SK-N-SH (cell line): ENCODE results near the gene EXOC3. TPM values are rescaled to one million over a fixed set of nuclear protein-coding genes. Genes with fewer than 3 reads are reported as not detected.
"Not testable (repeated sequence)": the region's sequence is repeated elsewhere in the genome, so short reads cannot be mapped to it uniquely, and the experiment has no call there.

ENCODE experiments used
- CTCF ChIA-PET: fragments of 300-600, 350-600 bp; formaldehyde crosslinking; extraction: SDS; loops from one replicate; lab custom pipeline; 2021; lab: Yijun Ruan, JAX
- POLR2A ChIA-PET: fragments of 350-600 bp; sonication (Branson Sonifier 250); formaldehyde crosslinking; extraction: SDS; loops from one replicate; lab custom pipeline; 2020; ENCODE audit warnings: antibody characterized with exemption, inconsistent platforms; lab: Yijun Ruan, JAX
- DNase-seq: peaks from one replicate; pipeline ENCODE4 v3.0.0; 2012
- H2AFZ ChIP-seq: fragments of 200-600 bp; sonication (generic); 2 replicates; pipeline ENCODE4 v1.8.1; 2016; ENCODE audit warnings: antibody characterized with exemption, mild to moderate bottlenecking, low read depth
- H3F3A ChIP-seq: fragments of 200-600 bp; sonication (generic); replicated peaks from 2 replicates; pipeline ENCODE3; 2016; ENCODE audit warnings: antibody characterized with exemption, mild to moderate bottlenecking; ENCODE audit not compliant: insufficient read depth
- H3K27ac ChIP-seq, 2 experiments: fragments of 200-500 bp in 1 of 2; fragments of 200-600 bp in 1 of 2; sonication (Bioruptor generic) in 1 of 2; sonication (generic), shearing (Covaris generic) in 1 of 2; 2 replicates each; pipeline versions ENCODE4 v1.5.1 to v1.6.1; 2014 to 2016; ENCODE audit warnings: low read depth in 2 of 2, inconsistent platforms in 1 of 2, low read length in 1 of 2, mild to moderate bottlenecking in 1 of 2, mixed read lengths in 1 of 2
- H3K27me3 ChIP-seq: fragments of 200-600 bp; sonication (generic), shearing (Covaris generic); 2 replicates; pipeline ENCODE4 v1.6.1; 2016; ENCODE audit warnings: mixed run types; ENCODE audit not compliant: insufficient read depth
- H3K36me3 ChIP-seq, 2 experiments: fragments of 200-500 bp in 1 of 2; fragments of 200-600 bp in 1 of 2; sonication (Bioruptor generic) in 1 of 2; sonication (generic) in 1 of 2; replicated peaks in 1 of 2; 2 replicates each; pipeline versions ENCODE3 to v1.5.1; 2014 to 2016; ENCODE audit warnings: low read length in 1 of 2, mild to moderate bottlenecking in 1 of 2; ENCODE audit not compliant: insufficient read depth in 2 of 2, control insufficient read depth in 1 of 2
- H3K4me1 ChIP-seq, 2 experiments: fragments of 200-500 bp in 1 of 2; fragments of 200-600 bp in 1 of 2; sonication (Bioruptor generic) in 1 of 2; sonication (generic), shearing (Covaris generic) in 1 of 2; 2 replicates each; pipeline versions ENCODE4 v1.5.1 to v1.6.1; 2014 to 2016; ENCODE audit warnings: low read depth in 1 of 2, low read length in 1 of 2, mixed run types in 1 of 2; ENCODE audit not compliant: insufficient read depth in 2 of 2, control insufficient read depth in 1 of 2
- H3K4me2 ChIP-seq: fragments of 200-600 bp; sonication (generic), shearing (Covaris generic); 2 replicates; pipeline ENCODE4 v1.6.1; 2017; ENCODE audit warnings: mixed run types
- H3K4me3 ChIP-seq, 2 experiments: fragments of 200-500 bp in 1 of 2; fragments of 200-600 bp in 1 of 2; sonication (Bioruptor generic) in 1 of 2; sonication (generic), shearing (Covaris generic) in 1 of 2; 2 replicates each; pipeline versions ENCODE4 v1.5.1 to v1.8.1; 2014 to 2016; ENCODE audit warnings: low read depth in 2 of 2, inconsistent platforms in 1 of 2, low read length in 1 of 2, mild to moderate bottlenecking in 1 of 2, mixed read lengths in 1 of 2, moderate library complexity in 1 of 2
- H3K79me2 ChIP-seq: fragments of 200-600 bp; sonication (generic); 2 replicates; pipeline ENCODE4 v1.8.1; 2017; ENCODE audit warnings: mild to moderate bottlenecking; ENCODE audit not compliant: insufficient read depth
- H3K9ac ChIP-seq: fragments of 200-600 bp; sonication (generic); 2 replicates; pipeline ENCODE4 v1.6.1; 2017; ENCODE audit warnings: mixed run types
- H3K9me2 ChIP-seq: fragments of 200-600 bp; sonication (generic); 2 replicates; pipeline ENCODE4 v1.6.1; 2017; ENCODE audit warnings: mixed run types
- H3K9me3 ChIP-seq: fragments of 200-600 bp; sonication (generic); 2 replicates; pipeline ENCODE4 v1.6.1; 2017; ENCODE audit warnings: mixed run types, mild to moderate bottlenecking, moderate library complexity
- H4K20me1 ChIP-seq: fragments of 200-600 bp; sonication (generic); 2 replicates; pipeline ENCODE4 v1.6.1; 2017; ENCODE audit warnings: mild to moderate bottlenecking, mixed run types; ENCODE audit not compliant: insufficient read depth
- CHD2 ChIP-seq: fragments of 150-350 bp; IDR thresholded peaks from 2 replicates; pipeline ENCODE4 v1.6.1; 2018; ENCODE audit warnings: low read length; ENCODE audit not compliant: partially characterized antibody
- ELF1 ChIP-seq: IDR thresholded peaks from 2 replicates; pipeline ENCODE4 v1.4.0; 2012
- EZH2phosphoT487 ChIP-seq: fragments of 200-600 bp; sonication (generic); IDR thresholded peaks from 2 replicates; pipeline ENCODE4 v1.6.1; 2017; ENCODE audit warnings: low read depth, mixed run types, mild to moderate bottlenecking, antibody characterized with exemption, moderate library complexity, borderline replicate concordance
- FOSL2 ChIP-seq: IDR thresholded peaks from 2 replicates; pipeline ENCODE4 v1.4.0; 2012; ENCODE audit warnings: low read depth, mild to moderate bottlenecking, moderate library complexity, borderline replicate concordance
- FOXJ3 ChIP-seq: sonication (generic); formaldehyde crosslinking; IDR thresholded peaks from 2 replicates; pipeline ENCODE4 v1.5.1; 2020; ENCODE audit warnings: mild to moderate bottlenecking, missing genetic modification reagents
- GABPA ChIP-seq: IDR thresholded peaks from 2 replicates; pipeline ENCODE4 v1.4.0; 2012; ENCODE audit warnings: low read depth, mild to moderate bottlenecking
- GATA2 ChIP-seq: sonication (generic); formaldehyde crosslinking; IDR thresholded peaks from 2 replicates; pipeline ENCODE4 v1.5.0; 2020; ENCODE audit warnings: mild to moderate bottlenecking, missing genetic modification reagents
- JUND ChIP-seq: IDR thresholded peaks from 2 replicates; pipeline ENCODE4 v1.4.0; 2012
- MEF2A ChIP-seq: IDR thresholded peaks from 2 replicates; pipeline ENCODE4 v1.4.0; 2012; ENCODE audit warnings: low read depth, borderline replicate concordance
- POLR2AphosphoS5 ChIP-seq: IDR thresholded peaks from 2 replicates; pipeline ENCODE4 v1.6.1; 2012; ENCODE audit warnings: low read depth, low read length
- RAD21 ChIP-seq: IDR thresholded peaks from 2 replicates; pipeline ENCODE4 v1.6.1; 2012; ENCODE audit warnings: mild to moderate bottlenecking, low read length
- RCOR1 ChIP-seq: fragments of 150-350 bp; IDR thresholded peaks from 2 replicates; pipeline ENCODE4 v1.6.1; 2017; ENCODE audit warnings: antibody characterized with exemption, low read length
- RFX5 ChIP-seq: IDR thresholded peaks from 2 replicates; pipeline ENCODE4 v1.6.1; 2012; ENCODE audit warnings: mild to moderate bottlenecking, improper control_type of control experiment, low read length
- SIN3A ChIP-seq: IDR thresholded peaks from 2 replicates; pipeline ENCODE4 v1.6.1; 2012; ENCODE audit warnings: low read depth, mild to moderate bottlenecking, low read length, moderate library complexity, borderline replicate concordance
- SMC3 ChIP-seq: IDR thresholded peaks from 2 replicates; pipeline ENCODE4 v1.6.1; 2012; ENCODE audit warnings: low read depth, low read length, improper control_type of control experiment
- TAF1 ChIP-seq: IDR thresholded peaks from 2 replicates; pipeline ENCODE4 v1.6.1; 2012; ENCODE audit warnings: low read depth, mild to moderate bottlenecking, low read length, moderate library complexity, borderline replicate concordance
- TEAD4 ChIP-seq: IDR thresholded peaks from 2 replicates; pipeline ENCODE4 v1.4.0; 2012; ENCODE audit warnings: mild to moderate bottlenecking, borderline replicate concordance; ENCODE audit not compliant: insufficient read depth
- USF1 ChIP-seq: IDR thresholded peaks from 2 replicates; pipeline ENCODE4 v1.4.0; 2012; ENCODE audit warnings: low read depth, borderline replicate concordance
- USF2 ChIP-seq: fragments of 150-350 bp; IDR thresholded peaks from 2 replicates; pipeline ENCODE4 v1.6.1; 2017; ENCODE audit warnings: antibody characterized with exemption, low read length, low read depth, borderline replicate concordance
- YY1 ChIP-seq: IDR thresholded peaks from 2 replicates; pipeline ENCODE4 v1.4.0; 2012; ENCODE audit warnings: low read depth, mild to moderate bottlenecking
- WGBS: methylation state at CpG from one replicate; pipeline ENCODE4 v1.1.6; 2017; ENCODE audit warnings: low lambda C conversion rate; 5-methylcytosine and 5-hydroxymethylcytosine counted together
- polyA plus RNA-seq, 3 experiments: library from polyadenylated mRNA; depleted of rRNA; stranded (reverse); fragments of >200 nt; gene quantifications; 2 replicates each; pipeline ENCODE4 v1.2.3, GENCODE V29; 2012

The EXOC3 gene
- polyA plus RNA-seq, 1 of the 3 experiments (the other 2 are of a cell fraction): 25.7 TPM

- Histone ChIP-seq H3K79me2 (no peaks in the 10 kb centered on the region), H2AFZ (no peak overlapping the region), H3K9ac (no peak overlapping the region), H3K4me2 (no peak overlapping the region), H3K36me3 (no peaks in the 10 kb centered on the region), H3K4me3 (no peak overlapping the region), H3K9me3 (no peaks in the 10 kb centered on the region), H4K20me1 (no peaks in the 10 kb centered on the region), H3K4me1 (peaks cover 4% of the 10 kb centered on the region in 2 experiments; a peak in 2 of 4 replicates), H3K27ac (no peak overlapping the region), H3F3A (no peaks in the 10 kb centered on the region), H3K27me3 (no peaks in the 10 kb centered on the region), H3K9me2 (no peaks in the 10 kb centered on the region)
- no peak for DNase-seq
- ChIA-PET POLR2A (no interaction called here), CTCF (no interaction called here)
- TF ChIP-seq POLR2AphosphoS5 (no peak), GABPA (no peak), RFX5 (no peak), FOSL2 (no peak), EZH2phosphoT487 (no peak), SMC3 (no peak), USF2 (no peak), TAF1 (no peak), ELF1 (no peak)
- 83% methylated on average over 12 of the region's 13 CpGs for WGBS
Observed at GRCh38 chr5:396531-396961, 46.4 kb upstream of the EXOC3 start.

- DNase-seq, H3K4me2 ChIP-seq, H2AFZ ChIP-seq, H3K9me2 ChIP-seq, H3K79me2 ChIP-seq, H3K27me3 ChIP-seq, H3K27ac ChIP-seq, H3K4me3 ChIP-seq, H3K36me3 ChIP-seq, H3K9me3 ChIP-seq, H4K20me1 ChIP-seq, H3F3A ChIP-seq, H3K4me1 ChIP-seq, POLR2A ChIA-PET, CTCF ChIA-PET, H3K9ac ChIP-seq: not testable (repeated sequence)
- WGBS: 91% methylated on average over 15 of the region's 15 CpGs
Observed at GRCh38 chr5:398141-398474, 44.9 kb upstream of the EXOC3 start.

DNA sequence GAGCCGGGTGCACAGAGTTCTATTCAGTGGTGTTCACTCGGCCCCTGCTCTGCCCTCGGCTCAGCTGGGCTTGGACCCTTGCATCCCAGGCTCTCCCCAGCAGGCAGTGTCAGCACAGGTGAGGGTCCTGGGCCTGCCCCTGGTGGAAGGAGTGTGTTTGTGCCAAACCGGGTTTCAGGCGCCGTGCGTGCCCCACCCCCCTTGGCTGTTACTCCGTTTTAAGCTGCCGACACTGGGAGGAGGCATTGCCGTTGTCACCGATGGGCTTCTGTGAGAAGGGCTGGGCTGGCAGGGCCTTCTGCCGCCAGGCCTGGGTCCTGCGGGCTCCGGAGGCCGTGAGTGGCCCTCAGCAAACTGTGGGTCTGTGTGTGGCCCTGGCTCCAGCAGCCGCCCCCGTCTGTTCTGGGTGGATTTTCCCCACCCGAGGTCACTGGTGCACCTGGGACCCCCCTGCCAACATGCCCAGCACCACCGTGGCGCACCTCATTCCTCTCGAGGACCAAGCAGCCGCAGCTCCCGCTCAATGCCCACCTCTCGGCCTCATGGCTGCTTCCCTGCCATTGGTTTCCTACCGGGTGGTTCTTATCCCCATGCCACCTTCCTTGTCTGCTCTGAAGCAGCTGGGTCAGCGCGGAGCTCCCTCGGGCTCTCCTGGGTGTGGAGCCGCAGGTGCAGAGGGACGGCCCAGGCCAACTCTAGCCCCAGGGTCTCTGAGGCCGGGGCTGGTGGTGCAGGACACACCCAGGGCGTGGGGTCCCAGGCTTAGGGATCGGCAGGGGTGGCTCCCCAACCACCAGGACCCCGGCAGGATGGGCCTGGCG is 44.3 kb upstream of the EXOC3 start:
- ChIA-PET CTCF (no interaction called here), POLR2A (no interaction called here)
- no peak overlapping the region for H3K4me3 ChIP-seq
- H3K9ac ChIP-seq: no peak overlapping the region
- no peaks in the 10 kb centered on the region for H3F3A ChIP-seq
- no peaks in the 10 kb centered on the region for H3K9me2 ChIP-seq
- H3K4me1 ChIP-seq: peaks cover 4% of the 10 kb centered on the region in 2 experiments; a peak in 2 of 4 replicates
- DNase-seq: peak; percentile 22
- H3K4me2 ChIP-seq: no peak overlapping the region
- H2AFZ ChIP-seq: no peak overlapping the region
- no peak overlapping the region for H3K27ac ChIP-seq
- no peaks in the 10 kb centered on the region for H4K20me1 ChIP-seq
- WGBS: 87% methylated on average over 22 of the region's 35 CpGs
- H3K9me3 ChIP-seq: no peaks in the 10 kb centered on the region
- no peaks in the 10 kb centered on the region for H3K27me3 ChIP-seq
- no peaks in the 10 kb centered on the region for H3K36me3 ChIP-seq
- H3K79me2 ChIP-seq: no peaks in the 10 kb centered on the region
- TF ChIP-seq RFX5 (no peak), USF1 (no peak), EZH2phosphoT487 (no peak), SMC3 (no peak), CHD2 (no peak), RCOR1 (no peak), POLR2AphosphoS5 (no peak), SIN3A (no peak), TEAD4 (no peak), JUND (no peak), YY1 (no peak), FOXJ3 (CRISPR knock-in tag) (no peak), GATA2 (no peak), RAD21 (no peak), USF2 (no peak), MEF2A (no peak)
